ENCODE measurements around the gene PDE12.
"Not testable (repeated sequence)": the region's sequence is repeated elsewhere in the genome, so short reads cannot be mapped to it uniquely, and the experiment has no call there.

The PDE12 gene

GRCh38 chr3:57586778-57587177 is 30.7 kb downstream of the PDE12 start:
- ATAC-seq = peak in 1 of 2 donors; percentile 45

GRCh38 chr3:57587905-57588304 is 31.8 kb downstream of the PDE12 start:
- ATAC-seq = no peak

DNA sequence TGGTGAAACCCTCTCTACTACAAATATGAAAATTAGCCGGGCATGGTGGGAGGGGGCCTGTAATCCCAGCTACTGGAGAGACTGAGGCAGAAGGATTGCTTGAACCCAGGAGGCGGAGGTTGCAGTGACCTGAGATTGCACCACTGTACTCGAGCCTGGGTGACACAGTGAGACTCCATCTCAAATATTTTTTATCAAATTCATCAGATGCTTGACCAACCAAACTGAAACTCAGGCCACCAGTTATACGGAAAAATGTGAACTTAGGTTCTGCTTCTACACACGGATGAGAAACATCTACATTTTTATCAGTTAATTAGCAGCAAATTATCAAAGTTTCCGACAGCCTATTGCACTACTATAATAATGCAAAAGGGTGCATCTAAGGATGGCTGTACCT is 36.2 kb downstream of the PDE12 start:
- ATAC-seq = no peak

DNA sequence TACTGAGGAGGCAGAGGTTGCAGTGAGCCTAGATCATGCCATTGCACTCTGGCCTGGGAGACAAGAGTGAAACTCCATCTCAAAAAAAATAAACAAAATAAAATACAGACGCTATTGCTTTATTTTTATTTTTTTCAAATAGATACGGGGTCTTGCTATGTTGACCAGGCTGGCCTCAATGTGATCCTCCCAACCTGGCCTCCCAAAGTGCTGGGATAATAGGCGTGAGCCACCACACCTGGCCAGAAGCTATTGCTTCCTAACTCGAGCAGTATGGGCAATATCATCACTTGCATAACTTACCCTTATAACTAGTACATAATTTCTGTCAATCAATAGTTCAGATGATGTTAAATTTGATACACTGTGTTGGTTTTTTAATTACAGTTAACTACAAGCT is 38.1 kb downstream of the PDE12 start:
- no peak for ATAC-seq

DNA sequence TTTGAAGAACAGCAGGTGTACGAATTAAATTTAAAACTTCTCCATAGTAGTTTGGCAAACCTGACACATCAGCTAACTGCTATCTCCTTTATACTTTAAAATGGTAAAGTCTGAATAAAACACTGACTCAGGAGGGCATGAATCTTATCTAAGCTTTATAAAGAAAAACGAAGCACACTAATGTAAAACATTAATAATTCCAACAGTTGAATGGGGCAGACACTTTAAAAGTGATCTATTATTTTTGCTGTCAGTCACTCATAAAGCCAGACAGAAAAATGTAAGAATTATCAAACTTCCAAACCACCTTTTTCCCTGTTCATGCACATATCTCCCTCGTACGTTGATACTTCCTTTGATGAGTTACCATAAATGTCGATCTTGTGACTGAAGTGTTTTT is 38.5 kb downstream of the PDE12 start:
- ATAC-seq = no peak

DNA sequence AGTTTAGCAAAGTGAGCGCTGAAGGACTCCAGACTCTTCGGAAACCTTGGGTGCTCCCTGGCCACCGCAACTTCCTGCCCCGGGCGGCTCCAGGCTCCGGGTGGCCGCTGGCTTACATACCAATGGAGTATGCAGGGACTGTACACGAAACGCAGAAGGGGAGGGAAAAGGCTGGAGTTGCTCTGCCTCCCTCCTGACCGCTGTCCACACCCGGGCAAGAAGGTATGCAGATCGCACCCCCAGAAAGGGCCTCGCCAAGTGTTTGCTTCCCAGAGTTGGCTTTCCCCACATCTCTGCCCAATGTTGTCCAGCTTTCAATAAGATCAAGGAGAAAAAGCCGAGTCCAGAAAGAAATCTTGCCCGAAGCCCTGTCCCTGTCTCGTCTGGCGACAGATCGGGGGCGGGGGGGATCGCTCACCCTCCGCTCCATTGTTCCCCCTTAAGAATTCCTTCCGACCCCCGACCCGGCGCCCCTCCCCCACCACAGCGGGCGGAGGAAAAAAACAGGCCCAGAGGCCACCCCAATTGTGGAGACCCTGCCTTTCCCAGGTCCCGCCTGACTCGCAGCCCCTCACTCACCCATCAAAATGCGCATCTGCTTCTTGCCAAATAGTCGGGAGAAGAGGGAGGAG is 40.5 kb downstream of the PDE12 start:
- ATAC-seq = no peak

- ATAC-seq = peak; percentile 90 to 93
Measured at GRCh38 chr3:57597127-57597923, 41.3 kb downstream of the PDE12 start, which contains the start of gene ARF4. ARF4 (minus strand) TSS chr3:57597344; CDS start chr3:57597140, 204 bp downstream.

DNA sequence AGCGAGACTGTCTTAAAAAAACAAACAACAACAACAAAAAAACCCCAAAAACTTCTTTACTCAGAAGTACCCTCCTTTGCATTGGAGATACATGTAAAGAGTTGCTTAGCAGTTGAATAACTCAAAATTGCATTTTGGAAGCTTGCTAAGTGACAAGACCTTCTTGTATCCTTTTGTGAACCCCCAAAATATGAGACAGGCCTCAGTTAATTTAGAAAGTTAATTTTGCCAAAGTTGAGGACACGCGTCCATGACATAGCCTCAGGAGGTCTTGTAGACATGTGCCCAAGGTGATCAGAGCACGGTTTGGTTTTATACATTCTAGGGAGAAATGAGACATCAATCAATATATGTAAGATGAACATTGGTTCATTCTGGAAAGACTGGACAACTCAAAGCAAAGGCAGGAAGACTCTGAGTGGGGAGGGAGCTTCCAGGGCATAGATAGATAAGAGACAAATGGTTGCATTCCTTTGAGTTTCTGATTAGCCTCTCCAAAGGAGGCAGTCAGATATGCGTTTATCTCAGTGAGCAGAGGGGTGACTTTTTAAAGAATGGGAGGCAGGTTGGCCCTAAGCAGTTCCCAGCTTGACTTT is 42.8 kb downstream of the PDE12 start:
- no peak for ATAC-seq

GRCh38 chr3:57600195-57600594 is 44.1 kb downstream of the PDE12 start:
- ATAC-seq = no peak

- ATAC-seq = no peak
Measured at GRCh38 chr3:57604971-57605370, 48.9 kb downstream of the PDE12 start.

GRCh38 chr3:57605683-57606082 is 49.6 kb downstream of the PDE12 start:
- ATAC-seq = no peak

DNA sequence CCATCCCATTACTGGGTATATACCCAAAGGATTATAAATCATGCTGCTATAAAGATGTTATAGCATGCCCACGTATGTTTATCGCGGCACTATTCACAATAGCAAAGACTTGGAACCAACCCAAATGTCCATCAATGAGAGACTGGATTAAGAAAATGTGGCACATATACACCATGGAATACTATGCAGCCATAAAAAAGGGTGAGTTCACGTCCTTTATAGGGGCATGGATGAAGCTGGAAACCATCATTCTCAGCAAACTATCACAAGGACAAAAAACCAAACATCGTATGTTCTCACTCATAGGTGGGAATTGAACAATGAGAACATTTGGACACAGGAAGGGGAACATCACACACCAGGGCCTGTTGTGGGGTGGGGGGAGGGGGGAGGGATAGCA is 55.8 kb downstream of the PDE12 start:
- ATAC-seq = not testable (repeated sequence)

- ATAC-seq = no peak
Measured at GRCh38 chr3:57616233-57616632, 60.2 kb downstream of the PDE12 start.

Measured in activated CD4-positive, CD25-positive, alpha-beta regulatory T cell treated with anti-CD3 and anti-CD28 coated beads, Interleukin-2, amount 50 U/mL, for 24 hours (primary cell).